ENCODE measurements around the gene TMEM51. TPM values are rescaled to one million over a fixed set of nuclear protein-coding genes. Genes with fewer than 3 reads are reported as not detected.

Gene TMEM51
- total and polyA plus RNA-seq, 5 donors = 3.7 to 5.4 (median 4.3) TPM

DNA sequence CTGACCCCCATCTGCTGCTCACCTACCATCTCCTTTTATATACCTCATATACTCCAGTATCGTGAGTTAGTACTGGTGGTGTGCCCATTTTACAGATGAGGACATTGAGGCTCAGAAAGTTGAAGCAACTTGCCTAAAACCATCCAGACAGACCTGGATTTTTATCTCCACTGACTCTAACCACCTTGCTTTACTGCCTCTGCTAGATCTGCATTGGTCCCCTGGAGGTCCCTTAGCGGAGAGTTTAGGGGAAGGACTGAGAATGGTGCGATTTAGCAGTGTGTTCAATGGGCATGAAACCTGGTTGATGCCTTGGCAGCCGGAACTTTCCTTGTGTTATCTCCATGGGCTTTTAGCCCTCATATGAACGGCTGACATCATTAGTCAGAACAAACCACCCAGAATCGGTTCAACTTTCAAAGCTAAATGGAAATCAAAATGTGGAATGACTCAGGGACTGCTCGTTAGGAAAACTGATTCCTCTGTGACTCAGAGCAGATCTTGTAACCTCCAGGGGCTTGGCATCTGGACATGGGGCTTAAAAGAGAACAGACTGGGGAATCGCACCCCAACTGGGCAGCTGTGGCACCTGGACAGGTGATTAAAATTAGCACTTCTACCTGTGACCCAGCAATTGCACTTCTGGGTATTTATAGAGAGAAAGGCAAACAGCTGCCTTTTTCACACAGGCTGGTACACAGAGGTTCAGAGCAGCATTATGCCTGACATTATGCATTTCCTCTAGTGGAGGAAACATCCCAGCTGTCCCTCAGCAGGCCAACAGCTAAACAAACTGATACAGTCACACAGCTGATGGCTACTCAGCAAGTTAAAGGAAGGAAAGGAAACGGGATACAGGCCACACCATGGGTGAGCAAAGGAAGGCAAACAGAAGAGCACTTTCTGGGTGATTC lies 25.3 kb downstream of the TMEM51 start:
- no peak for DNase-seq
- Histone ChIP-seq H3K4me1 (ENCODE audit: control insufficient read depth, insufficient read depth, low read length) (peaks cover 2% of the 10 kb centered on the region), H3K27me3 (ENCODE audit: control insufficient read depth, insufficient read depth) (no peaks in the 10 kb centered on the region), H3K27ac (ENCODE audit: low read length) (no peak overlapping the region), H3K4me3 (ENCODE audit: low read length) (no peak overlapping the region), H3K9me3 (ENCODE audit: control insufficient read depth, low read length) (no peaks in the 10 kb centered on the region)
- WGBS = 58% methylated on average over 9 of the region's 9 CpGs
- intact Hi-C loops (cut with DNase I) = no loop called here
- ATAC-seq = peak; percentile 18 to 78

DNA sequence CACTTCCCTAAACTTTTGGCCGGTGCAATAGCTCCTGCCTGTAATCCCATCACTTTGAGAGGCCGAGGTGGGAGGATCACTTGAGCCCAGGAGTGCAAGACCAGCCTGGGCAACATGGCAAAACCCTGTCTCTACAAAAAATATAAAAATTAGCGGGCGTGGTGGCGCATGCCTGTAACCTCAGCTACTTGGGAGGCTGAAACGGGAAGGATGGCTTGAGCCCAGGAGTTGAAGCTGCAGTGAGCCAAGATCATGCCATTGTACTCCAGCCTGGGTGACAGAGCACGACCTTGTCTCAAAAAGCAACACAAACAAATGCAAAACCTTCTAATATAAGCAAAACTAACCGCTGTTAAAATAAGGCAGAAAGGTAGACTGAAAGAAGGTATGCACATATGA lies 25.9 kb downstream of the TMEM51 start:
- Histone ChIP-seq H3K9me3 (ENCODE audit: control insufficient read depth, low read length) (no peaks in the 10 kb centered on the region), H3K4me1 (ENCODE audit: control insufficient read depth, insufficient read depth, low read length) (peaks cover 2% of the 10 kb centered on the region), H3K27me3 (ENCODE audit: control insufficient read depth, insufficient read depth) (no peaks in the 10 kb centered on the region), H3K27ac (ENCODE audit: low read length) (no peak overlapping the region), H3K4me3 (ENCODE audit: low read length) (no peak overlapping the region)
- DNase-seq (no peak), ATAC-seq (no peak)
- intact Hi-C loops (cut with DNase I) = no loop called here
- WGBS = 76% methylated on average over 8 of the region's 8 CpGs

GRCh38 chr1:15180189-15180588 lies 26.6 kb downstream of the TMEM51 start:
- no peak for ATAC-seq

DNA sequence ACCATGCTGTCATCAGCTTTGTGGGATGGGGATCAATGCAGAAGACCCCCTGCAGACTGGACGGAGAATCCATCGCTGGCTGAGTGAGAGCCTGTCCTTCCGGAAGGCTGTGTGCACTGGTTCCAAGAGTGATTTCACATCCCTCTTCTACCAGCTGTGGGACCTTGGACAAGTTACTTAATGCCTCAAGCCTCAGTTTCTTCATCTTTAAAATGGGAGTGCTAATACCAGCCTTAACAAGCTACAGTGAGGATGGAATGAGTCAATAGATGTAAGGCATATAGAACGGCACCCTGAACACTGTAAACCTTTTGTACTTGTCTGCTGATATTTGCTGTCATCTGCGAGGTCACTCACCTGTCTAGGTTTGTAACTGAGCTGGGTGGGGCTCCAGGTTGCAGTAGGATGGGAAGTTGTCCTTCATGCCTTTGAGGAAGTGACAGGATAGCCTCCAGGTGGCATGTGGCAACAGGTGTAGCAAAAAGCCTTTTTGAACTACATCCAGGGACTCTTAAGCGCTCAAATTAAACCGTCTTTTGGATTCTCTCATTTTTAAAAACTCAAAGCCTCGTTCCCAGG lies 27.5 kb downstream of the TMEM51 start:
- intact Hi-C loops (cut with DNase I) = no loop called here

More at GRCh38 chr1:15180189-15180588, 26.6 kb downstream of the TMEM51 start:
- no peak for DNase-seq
- 88% methylated on average over 7 of the region's 7 CpGs for WGBS
- Histone ChIP-seq H3K27ac (ENCODE audit: low read length) (no peak overlapping the region), H3K27me3 (ENCODE audit: control insufficient read depth, insufficient read depth) (no peaks in the 10 kb centered on the region), H3K9me3 (ENCODE audit: control insufficient read depth, low read length) (no peaks in the 10 kb centered on the region), H3K4me3 (ENCODE audit: low read length) (no peak overlapping the region), H3K4me1 (ENCODE audit: control insufficient read depth, insufficient read depth, low read length) (peaks cover 2% of the 10 kb centered on the region)
- intact Hi-C loops (cut with DNase I) = no loop called here

DNA sequence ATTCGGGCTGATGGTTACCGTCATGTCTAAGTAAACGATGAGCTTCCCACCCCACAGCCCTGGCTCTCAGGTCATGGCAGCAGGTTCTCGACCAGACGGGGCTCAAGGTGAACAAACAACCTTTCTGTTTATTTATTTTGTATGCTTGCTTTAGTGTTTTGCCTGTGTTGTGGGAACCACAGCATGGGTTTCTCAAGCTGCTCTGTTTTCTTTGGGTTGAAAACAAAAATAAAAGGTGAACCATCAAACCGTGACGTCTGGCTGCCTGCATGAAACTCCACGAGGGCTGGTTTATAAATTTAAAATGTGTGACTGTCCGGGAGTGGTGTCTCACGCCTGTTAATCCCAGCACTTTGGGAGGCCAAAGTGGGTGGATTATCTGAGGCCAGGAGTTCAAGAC lies 28.0 kb downstream of the TMEM51 start:
- intact Hi-C loops (cut with DNase I) = no loop called here
- no peak for DNase-seq
- H3K9me3 ChIP-seq (ENCODE audit: control insufficient read depth, low read length) = no peaks in the 10 kb centered on the region
- H3K4me3 ChIP-seq (ENCODE audit: low read length) = no peak overlapping the region
- 90% methylated on average over 10 of the region's 10 CpGs for WGBS
- H3K27ac ChIP-seq (ENCODE audit: low read length) = no peak overlapping the region
- H3K27me3 ChIP-seq (ENCODE audit: control insufficient read depth, insufficient read depth) = no peaks in the 10 kb centered on the region
- H3K4me1 ChIP-seq (ENCODE audit: control insufficient read depth, insufficient read depth, low read length) = peaks cover 2% of the 10 kb centered on the region
- no peak for ATAC-seq

More for the DNA sequence above, 27.5 kb downstream of the TMEM51 start:
- ATAC-seq (no peak), DNase-seq (no peak)
- WGBS = 91% methylated on average over 8 of the region's 8 CpGs
- Histone ChIP-seq H3K9me3 (ENCODE audit: control insufficient read depth, low read length) (no peaks in the 10 kb centered on the region), H3K4me3 (ENCODE audit: low read length) (no peak overlapping the region), H3K4me1 (ENCODE audit: control insufficient read depth, insufficient read depth, low read length) (peaks cover 2% of the 10 kb centered on the region), H3K27me3 (ENCODE audit: control insufficient read depth, insufficient read depth) (no peaks in the 10 kb centered on the region), H3K27ac (ENCODE audit: low read length) (no peak overlapping the region)

DNA sequence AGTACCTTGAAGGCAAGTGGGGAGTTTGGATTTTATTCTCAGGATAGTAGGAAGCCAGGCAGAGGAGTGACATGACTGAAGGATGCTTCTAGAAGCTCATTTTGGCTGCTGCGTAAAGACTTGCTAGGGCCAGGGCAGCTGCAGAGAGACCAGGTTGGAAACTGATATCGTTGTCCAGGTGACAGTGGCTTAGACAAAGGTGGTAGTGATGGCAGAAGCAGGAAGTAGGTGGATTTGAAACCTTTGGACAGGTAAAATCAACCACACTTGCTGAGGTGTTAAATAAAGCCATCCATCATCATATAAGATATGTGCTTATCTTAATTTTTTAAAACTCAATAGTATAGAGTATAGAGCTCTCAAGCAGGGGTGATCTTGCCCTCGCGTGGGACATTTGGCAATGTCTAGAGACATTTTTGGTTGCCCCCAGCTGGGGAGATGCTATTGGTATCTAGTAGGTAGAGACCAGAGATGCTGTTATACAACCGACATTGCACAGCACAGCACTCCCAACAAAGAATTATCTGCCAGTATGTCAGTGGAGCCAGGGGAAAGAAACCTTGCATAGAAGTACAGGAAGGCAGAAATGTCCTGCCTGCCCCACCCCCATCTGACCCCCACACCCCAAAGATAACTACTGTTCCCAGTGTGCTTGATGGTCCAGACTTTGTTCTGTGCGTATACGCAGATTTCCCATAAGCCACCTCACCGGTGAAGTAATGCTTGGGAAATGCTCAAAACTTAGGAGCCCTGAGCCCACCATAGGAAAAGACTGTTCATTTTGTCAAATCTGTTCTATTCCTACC lies 31.1 kb downstream of the TMEM51 start:
- ATAC-seq (no peak), DNase-seq (no peak)
- intact Hi-C loops (cut with DNase I) = no loop called here
- Histone ChIP-seq H3K9me3 (ENCODE audit: control insufficient read depth, low read length) (no peaks in the 10 kb centered on the region), H3K4me3 (ENCODE audit: low read length) (no peak overlapping the region), H3K27ac (ENCODE audit: low read length) (no peak overlapping the region), H3K27me3 (ENCODE audit: control insufficient read depth, insufficient read depth) (no peaks in the 10 kb centered on the region), H3K4me1 (ENCODE audit: control insufficient read depth, insufficient read depth, low read length) (no peaks in the 10 kb centered on the region)
- 86% methylated on average over 8 of the region's 8 CpGs for WGBS

- intact Hi-C loops (cut with DNase I) = no loop called here
- 64% methylated on average over 3 of the region's 3 CpGs for WGBS
- no peaks in the 10 kb centered on the region for H3K9me3 ChIP-seq (ENCODE audit: control insufficient read depth, low read length)
- ATAC-seq (no peak), DNase-seq (no peak)
- no peaks in the 10 kb centered on the region for H3K4me1 ChIP-seq (ENCODE audit: control insufficient read depth, insufficient read depth, low read length)
- no peaks in the 10 kb centered on the region for H3K27me3 ChIP-seq (ENCODE audit: control insufficient read depth, insufficient read depth)
- H3K4me3 ChIP-seq (ENCODE audit: low read length) = no peak overlapping the region
- no peak overlapping the region for H3K27ac ChIP-seq (ENCODE audit: low read length)
Measured at GRCh38 chr1:15185617-15186016, 32.1 kb downstream of the TMEM51 start.

GRCh38 chr1:15186073-15186845 lies 32.7 kb downstream of the TMEM51 start:
- intact Hi-C loops (cut with DNase I) = no loop called here
- Histone ChIP-seq H3K9me3 (ENCODE audit: control insufficient read depth, low read length) (no peaks in the 10 kb centered on the region), H3K27ac (ENCODE audit: low read length) (no peak overlapping the region), H3K27me3 (ENCODE audit: control insufficient read depth, insufficient read depth) (no peaks in the 10 kb centered on the region), H3K4me3 (ENCODE audit: low read length) (no peak overlapping the region), H3K4me1 (ENCODE audit: control insufficient read depth, insufficient read depth, low read length) (no peaks in the 10 kb centered on the region)
- DNase-seq (no peak), ATAC-seq (no peak)
- 78% methylated on average over 6 of the region's 6 CpGs for WGBS

GRCh38 chr1:15186846-15187151 lies 33.3 kb downstream of the TMEM51 start:
- Histone ChIP-seq H3K27me3 (ENCODE audit: control insufficient read depth, insufficient read depth) (no peaks in the 10 kb centered on the region), H3K27ac (ENCODE audit: low read length) (no peak overlapping the region), H3K4me1 (ENCODE audit: control insufficient read depth, insufficient read depth, low read length) (no peaks in the 10 kb centered on the region), H3K9me3 (ENCODE audit: control insufficient read depth, low read length) (no peaks in the 10 kb centered on the region), H3K4me3 (ENCODE audit: low read length) (no peak overlapping the region)
- DNase-seq = no peak
- no peak for ATAC-seq
- 70% methylated on average over 6 of the region's 6 CpGs for WGBS
- intact Hi-C loops (cut with DNase I) = no loop called here

- H3K27me3 ChIP-seq (ENCODE audit: control insufficient read depth, insufficient read depth) = no peaks in the 10 kb centered on the region
- H3K4me1 ChIP-seq (ENCODE audit: control insufficient read depth, insufficient read depth, low read length) = no peaks in the 10 kb centered on the region
- intact Hi-C loops (cut with DNase I) = no loop called here
- DNase-seq (no peak), ATAC-seq (no peak)
- WGBS = 72% methylated on average over 15 of the region's 15 CpGs
- H3K9me3 ChIP-seq (ENCODE audit: control insufficient read depth, low read length) = no peaks in the 10 kb centered on the region
- no peak overlapping the region for H3K27ac ChIP-seq (ENCODE audit: low read length)
- H3K4me3 ChIP-seq (ENCODE audit: low read length) = no peak overlapping the region
Measured at GRCh38 chr1:15187175-15188129, 33.9 kb downstream of the TMEM51 start.

Data from right cardiac atrium (tissue), 5 donors.